HG03108 (cell line): ENCODE data around the gene PPP1R14C.

Experiments
- ATAC-seq: cut with Tn5 transposase; IDR thresholded peaks from one replicate; pipeline ENCODE4 v1.9.1; 2021; ENCODE audit warnings: moderate library complexity; ENCODE audit not compliant: unreplicated experiment

PPP1R14C gene

GRCh38 chr6:150245148-150245935 is 102.5 kb downstream of the PPP1R14C start:
- ATAC-seq = no peak

- ATAC-seq = no peak
Observed at GRCh38 chr6:150247803-150248202, 105.0 kb downstream of the PPP1R14C start.

DNA sequence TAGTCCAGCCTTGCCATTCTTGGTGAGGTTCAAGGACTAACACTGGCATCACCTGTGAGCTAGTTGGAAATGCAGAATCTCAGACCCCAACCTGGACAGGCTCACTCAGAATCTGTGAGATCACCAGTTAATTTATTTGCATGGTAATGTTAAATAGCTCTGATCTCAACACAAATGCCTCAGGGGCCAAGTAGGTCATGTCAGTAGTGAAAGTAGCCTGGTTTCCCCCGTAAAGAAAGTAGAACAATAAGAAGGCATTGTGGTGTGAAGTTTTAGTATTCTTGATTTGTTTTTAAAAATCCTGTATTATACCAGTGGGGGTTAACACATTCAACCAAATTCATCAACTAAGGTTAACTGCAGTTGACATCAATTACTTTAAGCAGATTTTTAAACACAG is 105.5 kb downstream of the PPP1R14C start:
- no peak for ATAC-seq

DNA sequence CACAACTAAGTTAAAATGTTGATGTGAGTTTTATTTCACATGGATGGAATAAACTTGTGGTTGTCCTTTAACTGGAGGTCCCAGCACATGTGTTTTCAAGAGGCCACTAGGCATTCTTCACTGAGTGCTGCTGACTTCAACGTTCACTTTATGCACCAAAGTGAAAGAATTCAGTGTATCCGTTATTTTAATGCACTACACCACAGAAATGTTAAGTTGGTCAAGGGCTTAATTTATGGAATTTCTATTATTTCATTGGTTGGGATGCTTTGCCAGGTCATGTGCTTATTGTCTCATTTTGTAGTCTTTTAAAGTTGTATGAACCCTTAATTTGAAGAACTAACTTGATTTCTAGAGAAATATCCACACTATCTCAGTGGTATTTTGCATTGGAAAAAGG is 106.4 kb downstream of the PPP1R14C start:
- ATAC-seq = no peak

GRCh38 chr6:150250826-150251225 is 108.0 kb downstream of the PPP1R14C start:
- ATAC-seq = no peak

GRCh38 chr6:150251566-150252186 is 108.8 kb downstream of the PPP1R14C start:
- no peak for ATAC-seq

DNA sequence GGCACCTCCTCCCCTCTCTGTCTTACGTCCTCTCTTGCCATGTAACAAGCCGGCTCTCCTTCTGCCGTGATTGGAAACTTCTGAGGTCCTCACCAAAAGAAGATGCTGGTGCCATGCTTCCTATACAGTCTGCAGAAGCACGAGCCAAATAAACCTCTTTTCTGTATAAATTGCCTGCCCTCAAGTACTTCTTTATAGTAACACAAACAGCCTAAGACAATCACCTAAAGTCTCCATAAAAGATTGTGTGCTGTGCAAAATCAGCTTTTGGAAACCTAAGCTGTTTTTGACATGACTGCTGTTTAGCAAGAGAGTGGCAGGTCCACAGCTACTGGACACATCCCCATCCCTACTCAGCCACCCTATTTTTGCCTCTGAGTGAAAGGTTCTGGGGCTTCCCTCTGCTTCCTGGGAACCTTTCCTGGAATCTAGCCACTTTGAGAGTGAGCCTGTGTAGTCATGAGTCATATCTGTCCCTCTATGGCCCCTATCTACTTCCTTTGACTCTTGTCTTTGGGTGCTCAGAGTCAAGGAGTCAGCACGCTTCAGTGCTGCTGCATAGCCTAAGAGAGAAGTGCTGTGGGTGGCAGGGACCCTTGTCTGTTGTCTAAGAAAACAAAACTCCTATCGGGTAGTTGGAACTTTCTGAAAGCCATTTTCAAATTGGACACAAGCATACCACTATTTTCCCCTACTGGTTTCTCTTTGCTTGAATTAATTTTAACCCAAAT is 110.0 kb downstream of the PPP1R14C start:
- no peak for ATAC-seq

- no peak for ATAC-seq
Observed at GRCh38 chr6:150253489-150253888, 110.6 kb downstream of the PPP1R14C start.

- no peak for ATAC-seq
Observed at GRCh38 chr6:150254770-150255169, 111.9 kb downstream of the PPP1R14C start.

GRCh38 chr6:150255840-150256239 is 113.0 kb downstream of the PPP1R14C start:
- ATAC-seq = no peak

- no peak for ATAC-seq
Observed at GRCh38 chr6:150256618-150257272, 113.9 kb downstream of the PPP1R14C start.

- ATAC-seq = no peak
Observed at GRCh38 chr6:150258381-150258780, 115.5 kb downstream of the PPP1R14C start.

DNA sequence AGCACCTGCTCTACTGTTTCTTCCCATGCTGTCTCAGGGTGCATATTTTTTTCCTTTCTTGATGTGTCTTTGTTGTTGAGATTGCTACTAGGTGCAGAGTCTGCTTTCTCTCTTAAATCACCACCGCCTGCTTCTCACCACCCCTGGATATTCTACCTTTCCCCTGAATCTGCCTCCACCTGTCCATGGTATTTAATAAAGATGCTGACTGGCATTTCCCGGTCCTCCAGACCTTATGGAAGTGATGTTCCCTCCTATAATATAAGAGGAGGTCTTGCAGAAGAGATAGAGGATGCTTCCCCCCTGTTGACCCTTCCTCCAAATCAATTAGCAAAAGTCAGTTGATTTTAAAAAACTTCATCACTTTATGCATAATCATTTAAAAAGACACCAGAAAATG is 118.1 kb downstream of the PPP1R14C start:
- ATAC-seq = no peak

DNA sequence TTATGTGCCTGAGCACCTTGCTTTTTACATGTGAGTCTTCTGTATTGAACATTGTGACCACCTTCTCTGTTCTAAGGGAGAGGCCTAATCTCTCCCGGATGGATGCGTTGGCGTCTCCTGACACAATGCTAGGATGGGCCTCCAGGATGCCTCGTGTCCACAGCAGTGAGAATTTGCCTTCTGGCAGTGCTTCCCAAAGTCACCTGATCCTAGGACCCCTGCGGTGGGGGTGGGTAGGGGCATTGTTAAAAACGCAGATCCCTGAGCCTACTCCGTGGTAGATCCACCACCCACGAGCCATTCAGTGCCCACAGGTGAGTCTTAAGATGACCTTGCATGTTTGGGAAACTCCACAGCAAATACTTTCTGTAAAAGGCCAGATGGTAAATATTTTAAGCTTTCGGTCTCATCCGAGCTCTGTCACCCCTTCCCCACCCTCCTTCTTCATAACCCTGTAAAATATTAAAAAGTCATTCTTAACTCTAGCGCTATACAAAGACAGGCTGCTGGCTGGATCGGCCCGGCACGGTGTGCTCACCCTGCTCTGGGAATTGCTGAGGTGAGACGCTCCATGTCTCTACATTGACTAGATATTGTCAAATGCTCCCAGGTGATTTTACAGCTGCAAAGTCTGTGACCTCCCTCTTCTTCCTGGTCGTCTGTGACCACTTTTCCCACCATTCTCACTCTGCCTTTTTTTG is 119.3 kb downstream of the PPP1R14C start:
- ATAC-seq = no peak

GRCh38 chr6:150263765-150264404 is 121.0 kb downstream of the PPP1R14C start:
- no peak for ATAC-seq

- ATAC-seq = no peak
Observed at GRCh38 chr6:150266309-150266708, 123.5 kb downstream of the PPP1R14C start.

DNA sequence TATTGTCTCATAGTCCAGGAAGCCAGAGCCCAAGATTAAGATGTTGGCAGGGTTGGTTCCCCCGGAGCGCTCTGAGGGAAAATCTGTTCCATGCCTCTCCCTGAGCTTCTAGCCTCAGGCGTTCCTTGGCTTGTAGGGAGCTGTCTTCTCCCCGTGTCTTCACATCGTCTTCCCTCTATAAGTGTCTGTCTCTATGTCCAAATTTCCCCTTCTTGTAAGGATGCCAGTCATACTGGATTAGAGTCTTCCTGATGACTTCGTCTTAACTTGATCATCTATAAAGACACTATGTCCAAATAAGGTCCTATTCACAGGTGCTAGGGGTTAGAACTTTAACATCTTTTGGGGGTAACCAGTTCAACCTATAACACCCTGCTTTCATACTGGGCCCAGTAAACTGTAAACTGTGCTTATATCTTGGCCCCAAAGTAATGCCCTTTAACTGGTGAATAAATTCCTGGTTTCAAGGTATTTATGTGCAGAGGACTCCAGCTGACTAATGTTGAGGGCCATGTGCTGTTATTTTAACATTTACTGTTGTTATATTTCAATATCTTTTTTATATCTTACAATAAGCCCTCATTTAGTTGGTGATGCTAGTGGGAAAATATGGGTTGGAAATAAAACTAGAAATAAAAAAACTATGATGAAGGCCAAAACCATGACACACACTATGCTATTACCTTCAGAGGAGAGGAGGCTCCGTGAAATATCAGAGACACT is 124.3 kb downstream of the PPP1R14C start:
- no peak for ATAC-seq

- no peak for ATAC-seq
Observed at GRCh38 chr6:150267686-150268561, 125.1 kb downstream of the PPP1R14C start.
